Activated naive CD8-positive, alpha-beta T cell treated with anti-CD3 and anti-CD28 coated beads, Interleukin-2, amount 50 U/mL, for 24 hours (primary cell): ENCODE results near the gene OR2F2.

Source experiments
- ATAC-seq: fragments of 150-1000 bp; cut with Tn5 transposase; one replicate; pipeline ENCODE4 v1.10.0; 2021
- DNase-seq: peaks from one replicate; pipeline ENCODE4 v3.0.0; 2021
- H3K27ac Mint-ChIP-seq: one replicate; pipeline ENCODE4 v1.8.0; 2021; ENCODE audit warnings: mild to moderate bottlenecking, mixed read lengths
- H3K27me3 Mint-ChIP-seq: one replicate; pipeline ENCODE4 v1.8.0; 2021; ENCODE audit warnings: mixed read lengths
- H3K36me3 Mint-ChIP-seq: one replicate; pipeline ENCODE4 v1.8.0; 2021; ENCODE audit warnings: low read depth, mixed read lengths
- H3K4me1 Mint-ChIP-seq: one replicate; pipeline ENCODE4 v1.8.0; 2021; ENCODE audit warnings: mixed read lengths
- H3K4me3 Mint-ChIP-seq: one replicate; pipeline ENCODE4 v1.8.0; 2021; ENCODE audit warnings: mild to moderate bottlenecking, moderate library complexity, mixed read lengths
- H3K9me3 Mint-ChIP-seq: one replicate; pipeline ENCODE4 v1.8.0; 2021; ENCODE audit warnings: mixed read lengths

Gene OR2F2

DNA sequence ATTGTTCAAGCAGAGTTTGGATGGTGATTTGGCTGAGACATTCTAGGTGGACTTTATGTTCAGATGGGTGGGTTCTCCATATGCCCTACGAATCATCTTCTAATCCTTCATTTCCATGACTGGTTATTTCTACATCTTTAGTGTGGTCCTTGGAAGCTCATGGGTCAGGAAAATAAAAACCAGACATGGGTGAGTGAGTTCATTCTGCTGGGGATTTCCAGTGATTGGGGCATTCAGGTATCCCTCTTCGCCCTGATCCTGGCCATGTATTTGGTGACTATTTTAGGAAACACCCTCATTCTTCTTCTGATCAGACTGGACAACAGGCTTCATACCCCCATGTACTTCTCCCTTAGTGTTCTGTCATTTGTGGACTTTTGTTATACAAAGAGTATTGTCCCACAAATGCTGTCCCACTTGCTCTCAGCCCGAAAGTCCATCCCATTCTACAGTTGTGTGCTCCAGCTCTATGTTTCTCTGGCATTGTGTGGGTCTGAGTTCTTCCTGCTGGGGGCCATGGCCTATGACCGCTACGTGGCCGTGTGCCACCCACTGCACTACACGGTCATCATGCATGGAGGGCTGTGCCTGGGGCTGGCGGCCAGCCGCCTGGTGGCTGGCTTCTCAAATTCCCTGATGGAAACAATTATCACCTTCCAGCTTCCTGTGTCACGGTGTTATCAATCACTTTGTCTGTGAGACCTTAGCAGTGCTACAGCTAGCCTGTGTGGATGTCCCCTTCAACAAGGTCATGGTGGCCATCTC is 45.9 kb downstream of the OR2F2 start:
- H3K27me3 Mint-ChIP-seq = peaks cover 7% of the 10 kb centered on the region
- H3K4me1 Mint-ChIP-seq = no peaks in the 10 kb centered on the region
- H3K9me3 Mint-ChIP-seq = no peaks in the 10 kb centered on the region
- no peak overlapping the region for H3K4me3 Mint-ChIP-seq
- ATAC-seq (no peak), DNase-seq (no peak)
- no peak overlapping the region for H3K27ac Mint-ChIP-seq
- H3K36me3 Mint-ChIP-seq = no peaks in the 10 kb centered on the region

DNA sequence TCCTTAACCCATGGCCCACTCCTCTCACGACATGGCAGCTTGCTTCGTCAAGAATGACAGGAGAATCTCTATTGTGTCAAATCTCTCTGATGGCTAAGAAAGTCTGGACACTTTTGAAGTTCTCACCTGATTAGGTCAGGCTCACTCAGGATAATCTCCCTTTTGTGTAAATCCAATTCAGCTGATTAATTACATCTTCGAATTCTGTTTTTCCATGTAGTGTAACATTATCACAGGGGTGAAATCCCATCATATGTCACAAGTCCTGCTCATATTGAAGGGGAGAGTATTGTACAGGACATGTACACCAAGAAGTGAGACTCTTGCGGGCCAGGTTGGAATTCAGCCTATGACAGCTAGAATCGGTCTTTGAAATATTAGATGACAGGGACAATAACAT is 48.9 kb downstream of the OR2F2 start:
- ATAC-seq = no peak
- DNase-seq = no peak
- no peak overlapping the region for H3K27ac Mint-ChIP-seq
- peaks cover 14% of the 10 kb centered on the region for H3K4me1 Mint-ChIP-seq
- H3K27me3 Mint-ChIP-seq = peaks cover 7% of the 10 kb centered on the region
- H3K36me3 Mint-ChIP-seq = no peaks in the 10 kb centered on the region
- H3K4me3 Mint-ChIP-seq = no peak overlapping the region
- H3K9me3 Mint-ChIP-seq = no peaks in the 10 kb centered on the region
